HUES48 (cell line): ENCODE measurements around the gene TENM4.

Source experiments
- H3K27ac ChIP-seq: one replicate; pipeline ENCODE4 v1.7.0; 2013; ENCODE audit warnings: low read depth, low read length, inconsistent platforms
- H3K27me3 ChIP-seq: 2 replicates; pipeline ENCODE4 v1.6.1; 2013; ENCODE audit warnings: mild to moderate bottlenecking, low read length; ENCODE audit not compliant: control insufficient read depth, insufficient read depth
- H3K36me3 ChIP-seq: 2 replicates; pipeline ENCODE4 v1.6.1; 2013; ENCODE audit warnings: low read length; ENCODE audit not compliant: control insufficient read depth, insufficient read depth
- H3K4me1 ChIP-seq: 2 replicates; pipeline ENCODE4 v1.6.1; 2013; ENCODE audit warnings: mild to moderate bottlenecking, low read length; ENCODE audit not compliant: control insufficient read depth, insufficient read depth
- H3K4me3 ChIP-seq: 2 replicates; pipeline ENCODE4 v1.5.1; 2013; ENCODE audit warnings: mild to moderate bottlenecking, low read depth, low read length
- H3K9ac ChIP-seq: 2 replicates; pipeline ENCODE4 v1.6.1; 2013; ENCODE audit warnings: mild to moderate bottlenecking, low read depth, low read length, moderate library complexity
- H3K9me3 ChIP-seq: 2 replicates; pipeline ENCODE4 v1.6.1; 2013; ENCODE audit warnings: low read length; ENCODE audit not compliant: control insufficient read depth, insufficient read depth

Gene TENM4

DNA sequence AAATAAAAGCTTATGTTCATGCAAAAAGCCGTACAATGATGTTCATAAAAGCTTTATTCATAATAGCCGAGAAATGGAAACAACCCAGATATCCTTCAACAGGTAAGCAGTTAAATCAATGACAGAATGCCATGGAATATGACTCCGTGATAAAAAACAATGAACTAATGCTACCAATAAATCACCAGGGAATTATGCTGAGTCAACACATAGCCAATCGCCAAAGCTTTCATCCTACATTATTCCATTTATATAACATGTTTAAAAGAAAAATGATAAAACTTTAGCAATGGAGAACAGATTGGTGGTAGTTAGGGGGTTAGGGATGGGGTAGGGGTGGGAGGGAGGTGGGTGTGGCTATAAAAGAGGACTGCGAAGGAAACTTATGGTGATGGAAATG is 356.4 kb downstream of the TENM4 start:
- Histone ChIP-seq H3K36me3 (no peaks in the 10 kb centered on the region), H3K9ac (no peak overlapping the region), H3K27ac (no peak overlapping the region), H3K4me1 (peaks cover 26% of the 10 kb centered on the region), H3K4me3 (no peak overlapping the region), H3K9me3 (no peaks in the 10 kb centered on the region), H3K27me3 (no peaks in the 10 kb centered on the region)

DNA sequence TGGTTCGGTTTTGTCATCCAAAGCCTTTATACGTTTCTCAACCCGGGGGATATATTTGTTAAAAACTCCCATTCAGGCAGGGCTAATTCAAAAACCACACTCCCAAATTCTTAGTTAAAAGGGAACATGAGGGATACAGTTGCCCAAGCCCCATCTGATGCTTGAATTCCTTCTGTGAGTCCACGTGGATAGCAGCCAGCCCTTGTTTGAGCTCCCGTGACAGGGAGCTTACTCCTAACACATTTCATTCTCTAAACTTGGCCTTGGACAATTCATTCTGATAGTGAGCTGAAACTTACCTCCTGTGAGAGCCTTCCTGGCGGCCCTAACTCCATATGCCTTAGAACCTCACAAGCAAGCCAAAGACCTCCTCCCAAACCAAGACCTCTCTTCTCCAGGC is 357.5 kb downstream of the TENM4 start:
- H3K4me1 ChIP-seq = peaks cover 18% of the 10 kb centered on the region
- H3K9me3 ChIP-seq = no peaks in the 10 kb centered on the region
- no peaks in the 10 kb centered on the region for H3K27me3 ChIP-seq
- H3K4me3 ChIP-seq = no peak overlapping the region
- no peak overlapping the region for H3K27ac ChIP-seq
- H3K36me3 ChIP-seq = no peaks in the 10 kb centered on the region
- no peak overlapping the region for H3K9ac ChIP-seq

DNA sequence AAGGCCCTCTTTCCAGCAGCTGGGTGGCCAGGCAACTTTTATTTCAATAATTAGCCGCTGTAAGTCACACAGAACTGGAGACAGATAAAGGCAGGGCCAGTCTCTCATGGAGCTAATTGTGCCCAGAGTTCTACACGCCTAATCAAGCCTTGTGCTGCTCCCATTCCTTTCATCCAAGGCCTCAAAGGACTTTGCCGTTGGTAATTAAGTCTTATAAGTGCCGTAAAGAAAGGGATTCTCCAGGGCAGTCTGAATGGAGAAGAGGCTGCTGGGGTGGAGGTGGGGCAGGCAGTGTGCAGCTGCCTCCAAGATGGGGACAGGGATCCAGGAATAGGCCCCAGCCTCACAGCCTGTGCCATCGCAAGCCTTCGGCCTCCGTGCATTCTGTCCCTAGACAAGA is 357.9 kb downstream of the TENM4 start:
- H3K27ac ChIP-seq = no peak overlapping the region

DNA sequence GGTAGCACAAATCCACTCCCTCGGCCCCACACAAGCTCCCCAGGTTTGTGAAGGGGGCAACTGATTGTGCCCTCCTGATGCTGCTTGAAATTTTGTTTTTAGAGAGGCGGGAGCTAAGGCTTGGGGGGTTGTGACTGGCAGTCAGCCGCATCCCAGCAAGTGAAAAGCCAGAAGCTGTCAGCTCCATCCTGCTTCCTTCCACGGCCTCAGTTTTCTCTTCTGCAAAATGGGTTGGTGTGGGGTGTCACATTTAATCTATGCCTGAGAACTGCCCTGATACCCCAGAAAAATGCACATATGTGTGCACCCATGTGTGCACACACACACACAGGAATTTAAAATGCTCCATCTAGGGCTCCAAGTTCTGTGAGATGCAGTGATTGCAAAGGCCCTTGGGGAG is 358.6 kb downstream of the TENM4 start:
- H3K9me3 ChIP-seq = no peaks in the 10 kb centered on the region
- H3K4me1 ChIP-seq = peaks cover 7% of the 10 kb centered on the region
- H3K27ac ChIP-seq = no peak overlapping the region
- H3K36me3 ChIP-seq = no peaks in the 10 kb centered on the region
- no peak overlapping the region for H3K4me3 ChIP-seq
- H3K9ac ChIP-seq = no peak overlapping the region
- H3K27me3 ChIP-seq = no peaks in the 10 kb centered on the region

More for the DNA sequence above, 357.9 kb downstream of the TENM4 start:
- Histone ChIP-seq H3K9me3 (no peaks in the 10 kb centered on the region), H3K4me1 (peaks cover 13% of the 10 kb centered on the region), H3K9ac (no peak overlapping the region), H3K4me3 (no peak overlapping the region), H3K36me3 (no peaks in the 10 kb centered on the region), H3K27me3 (no peaks in the 10 kb centered on the region)

DNA sequence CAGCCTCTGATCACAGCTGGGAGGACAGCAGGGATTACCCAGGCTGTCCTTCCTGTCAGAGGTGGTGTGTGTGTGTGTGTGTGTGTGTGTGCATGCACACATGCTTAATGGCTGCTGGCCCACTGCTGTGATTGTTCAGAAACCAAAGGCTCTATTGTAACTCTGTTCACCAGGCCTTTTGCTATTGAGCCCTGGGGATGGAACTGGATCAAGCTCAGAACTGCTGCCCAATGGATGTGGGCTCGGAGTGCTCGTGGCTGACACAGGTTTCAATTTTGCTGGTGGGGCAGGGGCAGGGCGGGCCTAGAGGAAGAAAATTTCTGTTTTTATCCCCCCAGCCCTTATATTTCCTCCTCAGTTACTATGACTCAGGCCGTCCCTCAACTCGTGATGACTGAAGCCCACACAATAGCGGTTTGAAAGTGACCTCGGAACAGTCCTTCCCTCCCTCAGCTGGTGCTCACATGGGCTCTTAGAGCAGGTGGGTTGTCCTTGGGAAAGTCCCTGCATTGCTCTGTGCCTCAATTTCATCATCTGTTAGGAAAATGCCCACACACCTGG is 359.3 kb downstream of the TENM4 start:
- no peak overlapping the region for H3K27ac ChIP-seq

DNA sequence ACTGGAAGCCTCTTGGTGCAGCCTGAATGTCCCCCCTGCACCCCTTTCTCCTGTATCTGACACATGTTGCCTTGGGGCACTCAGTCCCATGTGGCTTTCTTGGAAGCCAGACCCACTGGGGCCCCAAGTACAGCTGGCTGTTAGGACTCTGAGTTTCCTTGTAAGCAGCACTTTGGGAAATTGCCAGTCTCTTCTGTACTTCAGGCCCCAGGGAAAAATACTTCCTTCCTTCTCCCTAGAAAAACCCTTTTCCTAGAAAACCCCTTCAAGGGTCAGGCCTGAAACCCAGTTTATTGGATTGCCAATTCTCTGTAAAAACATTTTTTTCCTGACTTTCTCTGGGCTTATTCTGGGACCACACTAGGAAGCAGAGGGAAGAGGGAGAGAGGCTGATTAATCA is 360.3 kb downstream of the TENM4 start:
- H3K9me3 ChIP-seq = no peaks in the 10 kb centered on the region
- peak overlapping the region; percentile 17 for H3K27ac ChIP-seq
- H3K9ac ChIP-seq = no peak overlapping the region
- no peaks in the 10 kb centered on the region for H3K4me1 ChIP-seq
- H3K27me3 ChIP-seq = no peaks in the 10 kb centered on the region
- H3K36me3 ChIP-seq = no peaks in the 10 kb centered on the region
- H3K4me3 ChIP-seq = no peak overlapping the region

More for the DNA sequence above, 359.3 kb downstream of the TENM4 start:
- Histone ChIP-seq H3K4me1 (no peaks in the 10 kb centered on the region), H3K4me3 (no peak overlapping the region), H3K36me3 (no peaks in the 10 kb centered on the region), H3K27me3 (no peaks in the 10 kb centered on the region), H3K9ac (no peak overlapping the region), H3K9me3 (no peaks in the 10 kb centered on the region)

DNA sequence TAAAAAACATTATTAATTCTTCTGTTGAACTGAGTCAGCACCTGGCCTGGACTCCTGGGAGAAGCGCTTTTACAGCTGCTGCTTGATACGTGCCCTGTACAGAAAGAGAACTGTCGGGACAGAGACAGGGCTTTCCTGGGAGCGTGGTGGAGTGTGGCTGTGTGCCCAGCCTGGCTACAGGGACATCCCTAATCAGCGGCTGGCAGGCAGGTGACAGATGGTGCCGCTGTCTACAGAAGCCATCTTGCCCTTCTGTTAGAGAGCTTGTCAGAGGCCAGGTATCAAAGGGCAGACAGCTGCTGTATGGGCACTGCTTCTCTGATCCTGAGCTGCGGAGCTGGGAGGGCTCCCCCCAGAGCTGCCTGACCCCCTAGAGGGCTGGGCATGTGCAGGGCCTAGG is 361.8 kb downstream of the TENM4 start:
- H3K4me3 ChIP-seq = no peak overlapping the region
- H3K27ac ChIP-seq = no peak overlapping the region
- 0 out of 2 replicates have a peak, but pooled peaks cover under 1% of the 10 kb centered on the region for H3K4me1 ChIP-seq
- H3K36me3 ChIP-seq = no peaks in the 10 kb centered on the region
- H3K9me3 ChIP-seq = no peaks in the 10 kb centered on the region
- no peaks in the 10 kb centered on the region for H3K27me3 ChIP-seq
- no peak overlapping the region for H3K9ac ChIP-seq

DNA sequence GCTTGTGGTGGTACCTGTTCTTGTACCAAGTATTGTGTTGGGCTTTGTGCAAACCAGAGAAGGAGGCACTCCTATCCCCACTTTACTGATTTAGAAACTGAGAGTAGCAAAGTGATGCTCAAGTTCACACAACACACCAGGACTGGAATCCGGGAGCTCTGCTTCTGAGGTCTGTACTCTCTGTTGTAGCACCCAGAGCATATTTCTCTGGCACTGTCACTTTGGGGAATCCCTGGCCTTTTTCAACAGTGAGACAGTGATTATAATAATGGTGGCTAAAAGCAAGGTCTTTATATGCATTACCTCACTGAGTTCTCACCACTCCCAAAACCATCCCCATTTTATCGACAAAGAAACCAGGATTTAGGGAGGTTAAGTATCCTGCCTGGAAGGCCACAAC is 362.4 kb downstream of the TENM4 start:
- Histone ChIP-seq H3K9me3 (no peaks in the 10 kb centered on the region), H3K36me3 (no peaks in the 10 kb centered on the region), H3K27ac (no peak overlapping the region), H3K4me3 (no peak overlapping the region), H3K27me3 (no peaks in the 10 kb centered on the region), H3K9ac (no peak overlapping the region), H3K4me1 (peaks cover 6% of the 10 kb centered on the region; the same call in 1 of the 2 replicates)

DNA sequence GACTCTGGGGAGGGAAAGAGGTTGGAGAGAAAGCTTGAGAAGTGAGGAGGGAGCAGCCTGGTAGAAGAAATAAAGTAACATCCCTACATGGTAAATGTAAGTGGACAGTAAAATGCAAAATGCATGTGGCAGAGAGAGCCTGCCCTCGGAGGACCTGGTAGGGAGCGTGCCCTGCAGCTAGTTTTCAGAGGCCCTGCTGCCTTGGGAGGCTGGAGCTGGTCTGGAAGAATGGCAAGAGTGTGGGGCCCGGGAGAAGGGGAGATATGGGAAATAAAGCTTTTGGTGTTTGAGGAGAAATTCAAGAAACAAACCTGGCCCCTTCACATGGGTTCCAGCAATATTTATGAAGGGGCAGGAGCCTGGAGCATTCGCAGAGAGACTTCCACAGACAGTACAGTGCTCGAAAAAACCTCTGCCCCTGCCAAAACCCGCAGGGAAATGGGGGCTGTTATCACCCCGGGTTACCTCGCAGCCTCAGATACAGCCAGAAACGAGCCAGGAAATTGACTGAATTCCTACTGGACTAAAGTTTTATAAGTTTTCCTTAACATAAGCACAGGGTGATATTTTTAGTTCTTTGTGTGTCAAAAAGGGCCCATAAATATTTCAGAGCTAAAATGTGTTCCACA is 363.0 kb downstream of the TENM4 start:
- no peak overlapping the region for H3K27ac ChIP-seq
- no peak overlapping the region for H3K4me3 ChIP-seq
- H3K9ac ChIP-seq = no peak overlapping the region
- H3K9me3 ChIP-seq = no peaks in the 10 kb centered on the region
- no peaks in the 10 kb centered on the region for H3K36me3 ChIP-seq
- H3K27me3 ChIP-seq = no peaks in the 10 kb centered on the region
- H3K4me1 ChIP-seq = peaks cover 10% of the 10 kb centered on the region; the same call in 1 of the 2 replicates

DNA sequence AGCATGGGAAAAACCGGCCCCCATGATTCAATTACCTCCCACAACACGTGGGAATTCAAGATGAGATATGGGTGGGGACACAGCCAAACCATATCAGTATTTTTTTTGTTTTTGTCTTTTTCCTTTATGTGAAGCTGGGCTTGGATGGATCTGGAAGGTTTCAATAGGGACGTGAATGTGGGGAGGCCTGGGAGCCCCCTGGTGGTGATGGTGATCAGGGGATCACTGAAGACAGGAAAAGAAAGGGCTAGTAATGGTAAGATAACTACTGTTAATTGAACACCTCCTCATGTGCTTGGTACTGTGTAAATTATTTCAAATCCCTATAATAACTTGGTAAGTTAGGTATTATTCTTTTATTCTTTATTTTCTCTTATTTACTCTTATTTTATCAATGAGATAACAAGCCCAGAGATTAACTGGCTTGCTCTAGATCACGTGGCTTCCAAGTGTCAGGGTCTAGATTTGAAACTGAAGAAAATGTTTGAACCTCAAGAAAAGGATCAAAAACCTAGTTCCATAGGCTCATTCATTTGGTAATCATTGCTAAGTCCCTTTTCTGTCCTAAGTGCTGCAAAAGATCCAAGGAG is 364.2 kb downstream of the TENM4 start:
- Histone ChIP-seq H3K27ac (no peak overlapping the region), H3K36me3 (no peaks in the 10 kb centered on the region), H3K27me3 (no peaks in the 10 kb centered on the region), H3K9ac (no peak overlapping the region), H3K9me3 (no peaks in the 10 kb centered on the region), H3K4me3 (no peak overlapping the region), H3K4me1 (peaks cover 10% of the 10 kb centered on the region; the same call in 1 of the 2 replicates)

DNA sequence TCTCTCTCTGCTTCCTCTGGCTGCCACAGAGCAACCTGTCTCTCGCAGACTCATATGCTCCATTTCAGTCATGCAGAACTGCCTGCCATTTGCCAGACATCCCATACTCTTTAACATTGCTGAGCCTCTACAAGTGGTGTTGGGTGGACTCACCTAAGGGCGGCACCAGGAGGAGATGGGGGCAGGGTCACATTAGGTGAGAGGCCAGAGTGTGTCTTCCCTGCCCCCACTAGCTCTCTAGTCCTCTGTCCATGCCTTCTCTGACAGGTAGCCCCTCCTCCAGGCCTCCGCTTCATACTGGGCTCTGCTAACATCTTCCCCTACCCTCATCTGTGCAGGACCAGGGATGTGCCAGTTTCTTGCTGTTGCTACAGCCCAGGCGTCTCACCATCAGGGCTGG is 366.3 kb downstream of the TENM4 start:
- Histone ChIP-seq H3K9ac (no peak overlapping the region), H3K27ac (no peak overlapping the region), H3K36me3 (no peaks in the 10 kb centered on the region), H3K4me3 (no peak overlapping the region), H3K4me1 (peaks cover 10% of the 10 kb centered on the region; the same call in 1 of the 2 replicates), H3K27me3 (no peaks in the 10 kb centered on the region), H3K9me3 (no peaks in the 10 kb centered on the region)
